ENCODE results near the gene MPHOSPH10. TPM values are rescaled to one million over a fixed set of nuclear protein-coding genes. Genes with fewer than 3 reads are reported as not detected.
"Not testable (repeated sequence)": the region's sequence is repeated elsewhere in the genome, so short reads cannot be mapped to it uniquely, and the experiment has no call there.

MPHOSPH10 gene
- total RNA-seq (10 to 100 TPM; 50.6 to 54.2 TPM), polyA plus RNA-seq (10 to 100 TPM; 13.4 to 32.0 TPM)

DNA sequence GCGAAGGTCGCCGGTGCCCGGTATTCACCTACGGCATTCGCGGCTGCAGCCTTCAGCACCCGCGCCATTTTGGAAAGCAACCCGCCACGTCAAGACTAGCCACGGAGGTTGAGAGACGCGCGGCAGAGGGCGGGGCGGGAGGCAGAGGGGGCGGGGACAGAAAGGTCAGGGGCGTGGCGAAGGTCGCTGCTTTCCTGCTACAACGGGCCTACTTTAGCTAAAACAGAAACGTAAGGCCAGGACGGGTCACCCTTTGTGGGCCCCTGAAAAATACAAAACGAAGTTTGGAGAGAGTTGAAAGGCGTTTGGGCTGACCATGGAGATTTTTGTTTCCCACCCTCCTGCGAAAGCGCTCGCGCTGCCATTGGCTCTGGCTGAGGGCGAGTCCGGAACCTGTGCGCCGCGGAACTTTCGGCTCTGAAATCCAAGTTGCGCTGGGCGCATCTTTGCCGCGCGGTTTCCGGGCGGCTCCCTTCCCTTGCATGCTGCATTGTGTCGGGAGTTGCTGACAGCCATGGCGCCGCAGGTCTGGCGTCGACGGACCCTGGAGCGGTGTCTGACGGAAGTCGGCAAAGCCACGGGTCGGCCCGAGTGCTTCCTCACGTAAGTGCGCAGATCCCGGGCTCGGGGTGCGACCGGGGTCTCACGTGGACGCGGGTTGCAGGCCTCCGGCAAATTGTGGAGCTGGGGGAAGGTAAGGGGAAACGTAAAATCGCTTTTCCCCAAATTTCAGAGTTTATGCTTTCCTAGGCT lies at the start of gene MPHOSPH10, which contains the start of gene MCEE:
Gene MPHOSPH10 (plus strand): TSS at position 483 of the 753 bp plus-strand sequence. CDS start 32 bp downstream, at position 515.
Gene MCEE (minus strand): TSS at position 78 of the 753 bp plus-strand sequence. CDS start 10 bp downstream, at position 68.
- ChIA-PET CTCF (ENCODE audit: partially characterized antibody) (interaction anchor here (0.8 to 3.0 kb wide), 5 partner anchors 30 to 96 kb away, joined by 3 to 18 read pairs (median 5); partner anchors contain the start of genes NAGK and PAIP2B), POLR2A (ENCODE audit: partially characterized antibody) (interaction anchor here (0.5 to 6.0 kb wide), 16 partner anchors 9 to 1693 kb away, joined by 3 to 154 read pairs (median 4); partner anchors contain the start of genes NAGK, NFU1, PAIP2B and TEX261)
- intact Hi-C loops (cut with micrococcal nuclease) = loop anchor here (1.0 kb wide), 3 partner anchors 62 to 201 kb away; partner anchors contain the start of genes NAGK, PAIP2B and ZNF638
- Histone ChIP-seq H3K9me3 (ENCODE audit: control insufficient read depth in 1 of 2, low read length in 2 of 2) (no peaks in the 10 kb centered on the region), H3K4me1 (ENCODE audit: insufficient read depth, low read length) (peaks cover 38% of the 10 kb centered on the region), H3K27me3 (ENCODE audit: insufficient read depth, low read length) (no peaks in the 10 kb centered on the region), H3K4me3 (ENCODE audit: low read length in 2 of 2) (peak within 1 kb of the TSS; percentile 88 to 91), H3K36me3 (ENCODE audit: insufficient read depth, low read length) (peaks cover 16% of the 10 kb centered on the region), H3K27ac (ENCODE audit: low read depth, low read length) (peak within 1 kb of the TSS; percentile 77)
- Mint-ChIP-seq H3K27me3 (no peaks in the 10 kb centered on the region), H3K4me3 (no peak within 1 kb of the TSS), H3K4me1 (peaks cover 11 to 22% (median 15%) of the 10 kb centered on the region in 4 donors), H3K36me3 (peaks cover 11 to 22% of the 10 kb centered on the region in 2 donors), H3K27ac (no peak within 1 kb of the TSS), H3K9me3 (no peaks in the 10 kb centered on the region)
- peak; percentile 88 to 92 (median 90) for DNase-seq

GRCh38 chr2:71082402-71083252 lies 47.8 kb upstream of the MPHOSPH10 start:
- H3K27me3 Mint-ChIP-seq = peaks cover 0 to 5% of the 10 kb centered on the region in 2 donors
- peaks cover 10% of the 10 kb centered on the region for H3K4me1 ChIP-seq (ENCODE audit: insufficient read depth, low read length)
- H3K4me1 Mint-ChIP-seq = peaks cover 6 to 22% (median 16%) of the 10 kb centered on the region in 4 donors
- POLR2A ChIA-PET (ENCODE audit: partially characterized antibody) = interaction anchor here (2.4 to 4.9 kb wide), 2 partner anchors 11 to 14 kb away, joined by 7 to 40 read pairs; partner anchors contain the start of gene NAGK
- no peaks in the 10 kb centered on the region for H3K27me3 ChIP-seq (ENCODE audit: insufficient read depth, low read length)
- intact Hi-C loops (cut with micrococcal nuclease) = no loop called here
- no peaks in the 10 kb centered on the region for H3K9me3 ChIP-seq (ENCODE audit: control insufficient read depth in 1 of 2, low read length in 2 of 2)
- H3K36me3 Mint-ChIP-seq = peaks cover 11 to 25% of the 10 kb centered on the region in 2 donors
- no peak overlapping the region for H3K4me3 ChIP-seq (ENCODE audit: low read length in 2 of 2)
- no peak overlapping the region for H3K27ac ChIP-seq (ENCODE audit: low read depth, low read length)
- peak overlapping the region in 4 of 8 donors; percentile 21 to 50 (median 26) for H3K4me3 Mint-ChIP-seq
- DNase-seq = peak in 1 of 5 donors; percentile 53
- H3K36me3 ChIP-seq (ENCODE audit: insufficient read depth, low read length) = peaks cover 14% of the 10 kb centered on the region
- CTCF ChIA-PET (ENCODE audit: partially characterized antibody) = interaction anchor here (1.4 to 2.3 kb wide), 2 partner anchors 11 to 18 kb away, joined by 4 to 8 read pairs; no protein-coding TSS in a partner anchor
- peak overlapping the region in 6 of 7 donors; percentile 2 to 84 (median 46) for H3K27ac Mint-ChIP-seq
- no peaks in the 10 kb centered on the region for H3K9me3 Mint-ChIP-seq

- H3K9me3 ChIP-seq (ENCODE audit: control insufficient read depth in 1 of 2, low read length in 2 of 2) = not testable (repeated sequence)
Observed at GRCh38 chr2:71083297-71083696, 47.1 kb upstream of the MPHOSPH10 start.

DNA sequence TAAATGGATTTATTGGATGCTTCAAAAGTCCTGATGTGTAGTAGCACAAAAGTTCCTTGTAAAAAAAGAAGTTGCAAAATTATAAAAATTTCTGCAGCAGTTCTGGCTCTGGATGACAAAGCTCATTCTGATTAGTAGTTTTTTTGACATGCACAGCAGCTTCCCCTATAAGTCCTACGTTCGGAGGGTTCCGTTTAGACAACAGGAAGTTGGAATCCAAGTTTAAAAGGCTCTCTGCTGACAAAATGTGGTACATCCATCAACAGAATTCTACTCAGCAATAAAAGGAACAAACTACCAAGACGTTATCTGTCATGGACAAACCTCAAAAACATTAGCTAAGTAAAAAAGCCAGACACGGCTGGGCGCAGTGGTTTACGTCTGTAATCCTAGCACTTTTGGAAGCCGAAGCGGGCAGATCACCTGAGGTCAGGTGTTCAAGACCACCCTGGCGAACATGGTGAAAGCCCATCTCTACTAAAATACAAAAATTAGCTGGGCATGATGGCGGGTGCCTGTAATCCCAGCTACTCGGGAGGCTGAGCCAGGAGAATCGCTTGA lies 46.6 kb upstream of the MPHOSPH10 start:
- H3K4me3 ChIP-seq (ENCODE audit: low read length in 2 of 2); DNase-seq; H3K9me3 Mint-ChIP-seq; H3K27ac ChIP-seq (ENCODE audit: low read depth, low read length); H3K4me1 ChIP-seq (ENCODE audit: insufficient read depth, low read length); H3K27me3 ChIP-seq (ENCODE audit: insufficient read depth, low read length); H3K36me3 ChIP-seq (ENCODE audit: insufficient read depth, low read length); intact Hi-C loops (cut with micrococcal nuclease); H3K9me3 ChIP-seq (ENCODE audit: control insufficient read depth in 1 of 2, low read length in 2 of 2); H3K27me3 Mint-ChIP-seq: not testable (repeated sequence)
- ChIA-PET POLR2A (ENCODE audit: partially characterized antibody) (interaction anchor here (0.6 to 4.9 kb wide), 4 partner anchors 12 to 46 kb away, joined by 4 to 40 read pairs (median 5); partner anchors contain the start of genes MCEE and NAGK), CTCF (ENCODE audit: partially characterized antibody) (interaction anchor here (1.3 kb wide), 1 partner anchor 14 kb away, joined by 3 read pairs; no protein-coding TSS in a partner anchor)
- H3K36me3 Mint-ChIP-seq = peaks cover 3 to 13% of the 10 kb centered on the region in 2 donors
- peak overlapping the region in 1 of 7 donors; percentile 51 for H3K27ac Mint-ChIP-seq
- peak overlapping the region in 7 of 8 donors; percentile 25 to 79 (median 61) for H3K4me3 Mint-ChIP-seq
- H3K4me1 Mint-ChIP-seq = peaks cover 6 to 22% (median 16%) of the 10 kb centered on the region in 4 donors

More at GRCh38 chr2:71083297-71083696, 47.1 kb upstream of the MPHOSPH10 start:
- H3K4me1 ChIP-seq (ENCODE audit: insufficient read depth, low read length); H3K9me3 Mint-ChIP-seq; H3K4me3 ChIP-seq (ENCODE audit: low read length in 2 of 2); H3K36me3 ChIP-seq (ENCODE audit: insufficient read depth, low read length); intact Hi-C loops (cut with micrococcal nuclease); DNase-seq; H3K27ac ChIP-seq (ENCODE audit: low read depth, low read length); H3K27me3 ChIP-seq (ENCODE audit: insufficient read depth, low read length); CTCF ChIA-PET (ENCODE audit: partially characterized antibody); H3K4me3 Mint-ChIP-seq; H3K27me3 Mint-ChIP-seq: not testable (repeated sequence)
- POLR2A ChIA-PET (ENCODE audit: partially characterized antibody) = interaction anchor here (1.4 to 4.9 kb wide), 2 partner anchors 12 to 14 kb away, joined by 4 to 40 read pairs; partner anchors contain the start of gene NAGK
- H3K36me3 Mint-ChIP-seq = peaks cover 8 to 18% of the 10 kb centered on the region in 2 donors
- peaks cover 6 to 22% (median 16%) of the 10 kb centered on the region in 4 donors for H3K4me1 Mint-ChIP-seq
- H3K27ac Mint-ChIP-seq = peak overlapping the region in 1 of 7 donors; percentile 60

GRCh38 chr2:71085325-71086003 lies 45.0 kb upstream of the MPHOSPH10 start:
- H3K27ac ChIP-seq (ENCODE audit: low read depth, low read length); H3K36me3 ChIP-seq (ENCODE audit: insufficient read depth, low read length); H3K4me3 Mint-ChIP-seq; H3K4me1 ChIP-seq (ENCODE audit: insufficient read depth, low read length); intact Hi-C loops (cut with micrococcal nuclease); CTCF ChIA-PET (ENCODE audit: partially characterized antibody); H3K27me3 ChIP-seq (ENCODE audit: insufficient read depth, low read length); H3K36me3 Mint-ChIP-seq; H3K4me3 ChIP-seq (ENCODE audit: low read length in 2 of 2); H3K9me3 ChIP-seq (ENCODE audit: control insufficient read depth in 1 of 2, low read length in 2 of 2); H3K9me3 Mint-ChIP-seq: not testable (repeated sequence)
- POLR2A ChIA-PET (ENCODE audit: partially characterized antibody) = interaction anchor here (1.6 kb wide), 1 partner anchor 44 kb away, joined by 6 read pairs; the partner anchor contains the start of gene MCEE
- peaks cover 5 to 12% of the 10 kb centered on the region in 2 donors for H3K27me3 Mint-ChIP-seq
- peak in 1 of 5 donors; percentile 13 for DNase-seq
- H3K27ac Mint-ChIP-seq = peak overlapping the region in 1 of 7 donors; percentile 19
- H3K4me1 Mint-ChIP-seq = peaks cover 6 to 22% (median 16%) of the 10 kb centered on the region in 4 donors

- H3K4me1 ChIP-seq (ENCODE audit: insufficient read depth, low read length); H3K36me3 ChIP-seq (ENCODE audit: insufficient read depth, low read length); H3K36me3 Mint-ChIP-seq; H3K9me3 Mint-ChIP-seq; H3K27me3 ChIP-seq (ENCODE audit: insufficient read depth, low read length); CTCF ChIA-PET (ENCODE audit: partially characterized antibody); H3K4me3 ChIP-seq (ENCODE audit: low read length in 2 of 2); POLR2A ChIA-PET (ENCODE audit: partially characterized antibody); H3K4me1 Mint-ChIP-seq; intact Hi-C loops (cut with micrococcal nuclease); H3K27ac Mint-ChIP-seq; H3K9me3 ChIP-seq (ENCODE audit: control insufficient read depth in 1 of 2, low read length in 2 of 2); H3K27ac ChIP-seq (ENCODE audit: low read depth, low read length): not testable (repeated sequence)
- peaks cover 5 to 12% of the 10 kb centered on the region in 2 donors for H3K27me3 Mint-ChIP-seq
- peak overlapping the region in 1 of 8 donors; percentile 39 for H3K4me3 Mint-ChIP-seq
- DNase-seq = peak in 1 of 5 donors; percentile 16
Observed at GRCh38 chr2:71089475-71089874, 41.0 kb upstream of the MPHOSPH10 start.
